COLO829 (cell line): Measurements from ENCODE around the gene ASXL2.
"Not testable (repeated sequence)": the region's sequence is repeated elsewhere in the genome, so short reads cannot be mapped to it uniquely, and the experiment has no call there.

Experiments
- DNase-seq: peaks from one replicate; pipeline ENCODE4 v3.0.0; 2012; ENCODE audit warnings: low spot score

The ASXL2 gene

DNA sequence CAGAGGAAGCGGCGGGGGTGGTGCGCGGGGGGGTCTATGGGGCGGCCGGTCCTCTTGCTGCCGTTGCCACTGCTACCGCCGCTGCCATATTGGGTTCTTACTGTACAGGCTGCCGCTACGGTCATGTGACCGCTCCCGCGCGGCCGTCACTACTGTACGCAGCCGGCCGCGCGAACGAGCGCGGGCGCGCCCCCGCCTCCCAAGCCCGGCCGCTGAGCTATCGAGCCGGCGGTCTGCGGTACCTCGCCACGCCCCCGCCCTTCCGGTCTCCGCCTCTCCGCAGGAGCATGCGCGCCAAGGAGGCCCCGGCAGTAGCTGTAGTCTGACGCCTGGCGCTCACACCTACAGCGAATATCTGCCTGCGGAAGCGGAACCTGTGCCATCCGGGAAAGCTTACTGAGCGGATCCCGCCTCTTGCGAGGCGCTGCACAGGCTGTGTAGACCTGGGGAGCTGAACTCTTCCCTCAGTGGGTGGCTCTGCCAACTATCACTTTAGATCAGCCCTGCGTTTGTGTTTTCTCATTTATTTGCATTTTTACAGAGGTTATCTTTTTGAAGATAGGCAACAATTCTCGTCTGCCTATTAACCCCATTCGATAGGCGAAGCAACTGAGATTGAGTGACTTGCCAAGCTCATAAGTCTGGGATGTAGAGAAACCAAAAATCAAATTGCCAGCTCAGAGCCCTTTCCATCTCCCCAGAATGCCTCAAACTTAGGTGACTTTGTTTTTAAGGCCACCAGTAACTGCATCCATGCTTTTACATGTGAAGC is at the start of gene ASXL2:
ASXL2 (minus strand) TSS at position 127 of the 772 bp plus-strand sequence. CDS start 265 bp downstream, outside the sequence.
- DNase-seq, result peak; percentile 92

DNA sequence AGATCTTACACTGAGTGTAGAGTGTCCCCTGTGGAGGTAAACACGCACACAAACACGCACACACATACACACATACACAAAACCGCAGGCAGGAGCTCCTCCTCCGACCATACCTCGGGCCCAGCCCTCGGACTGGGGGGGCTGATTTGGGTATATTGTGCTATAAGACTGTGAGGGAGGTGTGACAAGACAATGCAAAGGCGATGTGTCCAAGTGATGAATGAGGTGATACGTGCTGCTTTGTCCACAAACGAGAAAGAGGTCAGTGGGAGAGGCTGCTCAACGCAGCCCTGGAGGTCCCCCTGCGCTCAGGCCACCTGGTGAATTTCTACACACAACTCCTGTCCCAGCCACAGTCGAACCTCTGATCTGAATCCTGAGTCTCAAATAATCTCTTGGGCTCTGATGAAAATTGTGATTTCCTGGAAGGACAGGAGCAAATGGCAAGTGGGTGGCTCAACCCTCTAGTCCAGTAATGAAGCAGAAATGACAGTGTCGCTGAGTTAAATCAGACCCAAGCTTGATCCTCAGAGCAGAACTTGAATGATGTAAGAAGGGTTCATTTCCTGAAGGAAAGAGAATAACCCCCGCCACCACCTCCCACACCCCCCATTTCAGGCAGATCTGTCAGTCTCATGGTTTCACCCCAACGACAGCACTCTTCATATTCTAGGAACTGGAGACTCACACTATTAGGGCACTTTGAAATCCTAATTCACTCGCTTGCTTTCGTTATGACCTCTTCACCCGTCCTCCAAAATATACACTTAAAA is 48.9 kb upstream of the ASXL2 start:
- DNase-seq, result no peak

DNA sequence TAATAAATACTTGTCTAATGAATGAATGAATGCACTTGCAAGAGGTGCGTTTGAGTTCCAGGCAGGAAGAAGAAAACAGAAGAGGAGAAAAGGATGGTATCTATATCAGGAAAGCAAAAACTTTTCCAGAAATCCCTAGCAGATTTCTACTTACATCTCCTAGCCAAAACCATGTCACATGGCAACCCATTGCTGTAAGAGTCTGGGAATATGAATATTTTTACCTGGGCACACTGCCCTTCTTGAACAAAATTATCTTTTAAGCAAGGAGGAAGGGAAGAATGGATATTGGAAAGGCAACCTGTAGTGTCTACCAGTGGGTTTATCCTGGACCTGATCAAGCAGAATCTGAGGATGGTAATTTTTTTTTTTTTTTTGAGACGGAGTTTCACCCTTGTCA is 44.2 kb upstream of the ASXL2 start:
- no peak for DNase-seq

DNA sequence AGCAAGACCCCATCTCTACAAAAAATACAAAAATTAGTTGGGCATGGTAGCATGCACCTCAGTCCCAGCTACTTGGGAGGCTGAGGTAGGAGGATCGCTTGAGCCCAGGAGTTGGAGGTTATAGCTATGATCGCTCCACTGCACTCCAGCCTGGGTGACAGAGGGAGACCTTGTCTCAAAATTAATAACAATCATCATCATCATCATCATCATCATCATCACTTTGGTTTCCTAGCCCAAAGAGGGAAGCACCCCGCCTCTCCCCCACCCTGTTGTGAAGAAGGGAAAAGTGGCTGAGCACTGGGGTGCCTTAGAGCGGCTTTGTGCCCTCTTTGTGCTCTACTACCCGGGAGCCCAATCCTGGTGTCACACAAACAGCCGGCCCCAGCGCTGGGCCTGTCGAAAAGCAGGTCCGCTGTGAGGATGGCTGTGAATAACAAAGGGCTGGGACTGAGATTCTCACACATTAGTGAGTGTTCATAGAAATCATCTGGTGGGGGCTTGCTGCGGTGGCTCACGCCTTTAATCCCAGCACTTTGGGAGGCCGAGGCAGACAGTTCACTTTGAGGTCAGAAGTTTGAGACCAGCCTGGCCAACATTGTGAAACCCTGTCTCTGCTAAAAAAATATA is 42.6 kb upstream of the ASXL2 start:
- DNase-seq, result no peak

DNA sequence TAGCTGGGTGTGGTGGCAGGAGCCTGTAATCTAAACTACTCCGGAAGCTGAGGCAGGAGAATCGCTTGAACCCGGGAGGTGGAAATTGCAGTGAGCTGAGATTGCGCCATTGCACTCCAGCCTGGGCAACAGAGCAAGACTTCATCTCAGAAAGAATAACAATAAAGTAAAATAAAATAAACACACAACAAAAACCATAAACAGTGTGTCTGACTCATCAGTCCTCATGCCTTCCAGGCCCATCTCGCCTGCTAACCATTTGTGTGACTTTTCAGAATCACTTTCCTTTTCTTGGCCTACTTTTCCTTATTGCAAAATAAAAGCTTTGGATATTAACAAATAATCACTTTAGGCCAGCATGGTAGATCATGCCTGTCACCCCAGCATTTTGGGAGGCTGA is 42.0 kb upstream of the ASXL2 start:
- no peak for DNase-seq

DNA sequence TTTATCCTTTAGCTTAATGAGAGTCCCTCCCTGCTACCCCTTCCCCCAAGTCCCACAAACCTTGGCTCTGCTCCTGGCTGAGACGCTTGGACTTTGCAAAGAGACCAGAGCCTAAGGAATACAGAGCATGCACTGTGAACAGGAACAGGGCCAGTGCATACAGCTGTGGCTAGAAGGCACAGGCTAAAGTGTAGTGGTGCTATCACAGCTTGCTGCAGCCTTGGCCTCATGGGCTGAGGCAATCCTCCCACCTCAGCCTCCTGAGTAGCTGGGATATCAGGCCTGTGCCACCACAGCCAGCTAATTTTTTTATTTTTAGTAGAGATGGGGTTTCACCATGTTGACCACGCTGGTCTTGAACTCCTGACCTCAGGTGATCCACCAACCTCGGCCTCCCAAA is 39.5 kb upstream of the ASXL2 start:
- no peak for DNase-seq

DNA sequence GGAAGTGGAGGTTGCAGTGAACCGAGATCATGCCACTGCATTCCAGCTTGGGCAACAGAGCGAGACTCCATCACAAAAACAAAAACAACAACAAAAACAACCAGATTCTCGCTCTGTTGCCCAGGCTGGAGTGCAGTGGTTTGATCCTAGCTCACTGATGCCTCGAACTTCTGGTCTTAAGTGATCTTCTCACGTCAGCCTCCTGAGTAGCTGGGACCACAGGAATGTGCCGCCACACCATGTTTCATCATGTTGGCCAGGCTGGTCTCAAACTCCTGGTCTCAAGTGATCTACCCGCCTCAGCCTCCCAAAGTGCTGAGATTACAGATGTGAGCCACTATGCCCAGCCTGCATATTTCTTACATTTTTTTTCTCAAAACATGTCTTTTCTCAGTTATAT is 39.1 kb upstream of the ASXL2 start:
- not testable (repeated sequence) for DNase-seq

DNA sequence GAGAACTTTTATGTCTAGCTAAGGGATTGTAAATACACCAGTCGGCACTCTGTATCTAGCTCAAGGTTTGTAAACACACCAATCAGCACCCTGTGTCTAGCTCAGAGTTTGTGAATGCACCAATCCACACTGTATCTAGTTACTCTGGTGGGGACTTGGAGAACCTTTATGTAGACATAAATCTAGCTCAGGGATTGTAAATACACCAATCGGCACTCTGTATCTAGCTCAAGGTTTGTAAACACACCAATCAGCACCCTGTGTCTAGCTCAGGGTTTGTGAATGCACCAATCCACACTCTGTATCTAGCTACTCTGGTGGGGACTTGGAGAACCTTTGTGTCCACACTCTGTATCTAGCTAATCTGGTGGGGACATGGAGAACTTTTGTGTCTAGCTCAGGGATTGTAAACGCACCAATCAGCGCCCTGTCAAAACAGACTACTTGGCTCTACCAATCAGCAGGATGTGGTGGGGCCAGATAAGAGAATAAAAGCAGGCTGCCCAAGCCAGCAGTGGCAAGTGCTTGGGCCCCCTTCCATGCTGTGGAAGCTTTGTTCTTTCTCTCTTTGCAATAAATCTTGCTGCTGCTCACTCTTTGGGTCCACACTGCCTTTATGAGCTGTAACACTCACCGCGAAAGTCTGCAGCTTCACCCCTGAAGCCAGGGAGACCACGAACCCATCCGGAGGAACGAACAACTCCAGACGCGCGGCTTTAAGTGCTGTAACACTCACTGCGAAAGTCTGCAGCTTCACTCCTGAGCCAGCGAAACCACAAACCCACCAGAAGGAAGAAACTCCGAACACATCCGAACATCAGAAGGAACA is 37.9 kb upstream of the ASXL2 start:
- DNase-seq, result not testable (repeated sequence)

DNA sequence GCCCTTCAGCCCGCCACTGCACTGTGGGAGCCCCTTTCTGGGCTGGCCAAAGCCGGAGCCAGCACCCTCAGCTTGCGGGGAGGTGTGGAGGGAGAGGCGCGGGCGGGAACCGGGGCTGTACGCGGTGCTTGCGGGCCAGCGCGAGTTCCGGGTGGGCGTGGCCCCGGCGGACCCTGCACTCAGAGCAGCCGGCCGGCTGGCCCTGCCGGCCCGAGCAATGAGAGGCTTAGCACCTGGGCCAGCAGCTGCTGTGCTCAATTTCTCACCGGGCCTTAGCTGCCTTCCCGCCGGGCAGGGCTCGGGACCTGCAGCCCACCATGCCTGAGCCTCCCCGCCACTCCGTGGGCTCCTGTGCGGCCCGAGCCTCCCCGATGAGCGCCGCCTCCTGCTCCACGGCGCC is 37.1 kb upstream of the ASXL2 start:
- DNase-seq, result not testable (repeated sequence)

DNA sequence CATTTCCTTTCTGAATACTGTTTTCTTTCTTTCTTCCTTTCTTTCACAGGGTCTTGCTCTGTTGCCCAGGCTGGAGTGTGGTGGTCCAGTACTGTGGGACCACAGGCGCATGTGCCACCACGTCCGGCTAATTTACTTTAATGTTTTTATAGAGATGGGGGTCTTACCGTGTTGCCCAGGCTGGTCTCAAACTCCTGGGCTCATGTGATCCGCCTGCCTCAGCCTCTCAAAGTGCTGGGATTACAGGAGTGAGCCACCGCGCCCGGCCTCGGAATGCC is 35.3 kb upstream of the ASXL2 start:
- not testable (repeated sequence) for DNase-seq

DNA sequence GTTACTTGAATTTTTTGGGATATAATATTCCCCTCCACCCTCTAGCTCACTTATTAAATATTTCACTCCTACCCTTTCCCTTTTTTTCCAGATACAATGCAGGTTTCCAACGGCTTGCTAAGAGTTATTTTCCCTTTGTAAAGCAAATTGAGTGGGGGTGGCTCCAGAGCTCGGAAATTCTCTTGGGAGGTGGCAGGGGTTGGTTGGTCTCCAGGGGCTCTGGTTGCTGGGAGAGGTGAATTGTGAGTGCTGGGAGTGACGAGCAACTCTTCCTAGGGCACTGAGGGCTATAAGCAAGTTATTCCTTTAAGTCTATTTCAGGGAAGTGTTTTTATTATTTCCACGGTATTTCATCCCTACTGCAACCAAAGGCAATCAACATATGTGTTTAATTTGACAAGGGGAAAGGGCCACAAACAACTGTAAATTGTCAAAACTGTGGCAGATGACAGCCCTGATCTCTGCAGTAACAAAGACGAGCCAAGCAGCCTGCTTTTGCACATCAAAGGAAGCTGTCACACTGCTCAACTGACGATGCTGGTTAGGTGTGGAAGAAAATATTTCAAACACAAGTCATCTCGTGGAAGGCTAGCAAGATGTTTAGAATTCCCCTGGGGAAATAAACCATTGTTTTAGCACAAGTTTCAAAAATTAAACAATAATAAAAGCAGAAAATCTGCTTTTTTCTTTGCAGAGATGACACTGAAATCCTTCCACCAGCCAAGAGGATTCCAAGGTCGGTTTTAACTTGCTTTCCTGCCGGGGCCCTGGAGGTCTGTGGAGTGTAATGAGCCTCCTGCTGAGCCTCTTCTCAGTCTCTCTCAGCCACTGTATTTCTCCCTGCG is 34.8 kb upstream of the ASXL2 start:
- no peak for DNase-seq

DNA sequence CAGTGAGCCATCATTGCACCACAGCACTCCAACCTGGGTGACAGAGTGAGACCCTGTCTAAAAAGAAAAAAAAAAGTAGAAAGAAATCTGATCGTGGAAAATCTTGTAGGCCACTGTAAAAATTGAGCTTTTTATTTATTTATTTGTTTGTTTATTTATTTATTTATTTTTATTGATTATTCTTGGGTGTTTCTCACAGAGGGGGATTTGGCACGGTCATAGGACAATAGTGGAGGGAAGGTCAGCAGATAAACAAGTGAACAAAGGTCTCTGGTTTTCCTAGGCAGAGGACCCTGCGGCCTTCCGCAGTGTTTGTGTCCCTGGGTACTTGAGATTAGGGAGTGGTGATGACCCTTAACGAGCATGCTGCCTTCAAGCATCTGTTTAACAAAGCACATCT is 31.3 kb upstream of the ASXL2 start:
- not testable (repeated sequence) for DNase-seq

DNA sequence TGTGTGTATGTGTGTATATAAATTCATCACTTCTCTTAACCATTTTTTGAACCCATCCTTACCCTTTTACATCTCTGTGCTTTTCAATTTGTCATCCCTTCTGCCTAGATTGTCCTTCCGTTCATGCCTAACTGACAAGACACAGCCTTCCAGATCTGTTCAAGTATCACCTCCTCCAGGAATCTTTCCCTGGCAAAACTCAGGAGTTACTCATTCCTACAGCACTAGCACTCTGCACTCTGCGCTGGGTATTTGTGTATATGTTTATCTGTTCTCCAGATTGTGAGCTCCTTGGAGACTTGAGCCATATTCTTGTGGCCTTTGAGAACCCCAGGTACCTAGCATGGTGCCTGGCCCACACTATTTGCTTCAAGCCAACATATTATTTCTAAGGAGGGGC is 26.8 kb upstream of the ASXL2 start:
- DNase-seq, result no peak

DNA sequence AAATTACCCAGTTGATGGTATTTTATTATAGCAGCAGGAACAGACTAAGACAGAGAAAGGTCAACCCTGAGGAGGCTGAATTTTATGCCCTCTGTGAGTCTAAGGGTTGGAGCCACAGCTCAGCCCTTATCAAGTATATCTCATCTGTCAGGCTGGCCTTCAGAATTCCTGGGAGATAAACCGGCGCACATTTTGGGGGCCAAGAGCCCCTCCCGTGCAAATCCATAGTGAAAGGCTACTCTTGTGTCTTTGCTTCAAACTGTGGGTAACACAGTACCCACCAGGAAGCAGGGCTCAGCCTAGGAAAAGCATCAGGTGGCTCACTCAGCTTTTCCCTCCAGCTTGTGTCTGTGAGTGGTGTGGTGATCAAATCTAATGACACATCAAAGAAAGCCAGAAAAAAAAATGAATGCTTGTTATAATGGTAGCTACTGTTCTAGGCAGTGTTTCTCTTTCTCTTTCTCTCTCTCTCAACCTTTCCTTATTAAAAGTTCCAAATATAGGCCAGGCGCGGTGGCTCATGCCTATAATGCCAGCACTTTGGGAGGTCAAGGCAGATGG is 25.0 kb upstream of the ASXL2 start:
- DNase-seq, result peak; percentile 86

DNA sequence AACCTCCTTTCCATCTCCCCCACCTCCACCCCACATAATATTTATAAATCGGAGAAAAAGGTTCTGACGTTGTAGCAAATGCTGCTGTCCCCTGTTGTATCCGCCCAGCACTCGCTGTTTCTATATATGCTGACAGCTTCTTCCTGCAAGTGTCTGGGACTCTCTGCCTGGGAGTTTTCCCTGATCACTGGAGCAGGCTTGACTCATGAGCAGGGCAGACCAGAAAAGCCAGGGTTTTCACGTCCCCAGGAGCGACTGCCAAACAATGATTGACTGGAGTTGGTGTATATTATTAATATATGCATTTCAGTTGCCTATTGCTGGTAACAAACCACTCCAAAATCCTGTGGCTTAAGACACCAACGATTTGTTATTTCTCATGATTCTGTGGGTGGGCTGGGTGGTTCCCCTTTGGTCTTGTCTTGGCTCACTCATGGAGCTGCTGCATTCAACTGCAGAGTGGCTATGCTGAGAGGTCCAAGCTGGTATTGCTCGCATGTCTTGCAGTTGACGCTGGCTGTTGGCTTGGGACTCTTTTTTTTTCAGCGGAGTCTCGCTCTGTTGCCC is 21.2 kb upstream of the ASXL2 start:
- no peak for DNase-seq

DNA sequence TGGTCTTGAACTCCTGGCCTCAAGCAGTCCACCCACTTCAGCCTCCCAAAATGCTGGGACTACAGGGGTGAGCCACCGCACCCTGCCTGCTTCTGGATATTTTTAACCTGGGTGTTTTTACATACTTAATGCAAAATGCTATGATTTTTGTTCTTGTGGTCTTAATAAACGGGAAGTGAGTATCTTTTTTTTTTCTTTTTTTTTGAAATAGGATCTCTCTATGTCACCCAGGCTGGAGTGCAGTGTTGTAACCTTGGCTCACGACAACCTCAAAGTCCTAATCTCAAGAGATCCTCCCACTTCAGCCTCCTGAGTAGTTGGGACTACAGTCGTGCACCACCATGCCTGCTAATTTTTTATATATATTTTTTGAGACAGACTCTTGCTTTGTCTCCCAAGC is 19.2 kb upstream of the ASXL2 start:
- DNase-seq, result no peak

DNA sequence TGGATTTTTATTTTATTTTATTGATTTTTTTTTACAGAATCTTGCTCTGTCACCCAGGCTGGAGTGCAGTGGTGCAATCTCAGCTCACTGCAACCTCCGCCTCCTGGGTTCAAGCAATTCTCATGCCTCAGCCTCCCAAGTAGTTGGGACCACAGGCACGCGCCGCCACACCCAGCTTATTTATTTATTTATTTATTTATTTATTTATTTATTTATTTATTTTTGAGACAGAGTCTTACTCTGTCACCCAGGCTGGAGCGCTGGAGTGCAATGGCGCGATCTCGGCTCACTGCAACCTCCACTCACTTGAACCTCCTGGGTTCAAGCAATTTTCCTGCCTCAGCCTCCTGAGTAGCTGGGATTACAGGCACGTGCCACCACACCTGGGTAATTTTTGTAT is 18.0 kb upstream of the ASXL2 start:
- DNase-seq, result not testable (repeated sequence)

DNA sequence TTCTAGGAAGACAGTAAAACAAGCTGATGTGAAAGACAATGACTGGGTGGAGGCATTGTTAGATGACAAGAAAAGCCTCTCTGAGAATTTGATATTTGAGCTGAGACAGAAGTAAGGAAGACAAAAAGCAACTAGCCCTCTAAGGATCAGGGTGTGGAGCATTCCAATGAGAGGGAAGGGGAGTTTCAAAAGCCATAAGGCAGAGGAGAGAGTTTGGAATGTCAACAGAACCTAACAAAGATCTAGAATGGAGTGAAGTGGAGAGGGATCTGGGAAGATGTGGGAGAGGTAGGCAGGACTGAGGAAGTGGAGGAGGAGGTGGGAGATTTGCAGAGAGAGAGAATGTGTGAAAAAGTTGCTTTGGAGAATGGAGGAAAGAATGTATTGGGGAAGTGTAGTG is 17.3 kb upstream of the ASXL2 start:
- DNase-seq, result no peak

DNA sequence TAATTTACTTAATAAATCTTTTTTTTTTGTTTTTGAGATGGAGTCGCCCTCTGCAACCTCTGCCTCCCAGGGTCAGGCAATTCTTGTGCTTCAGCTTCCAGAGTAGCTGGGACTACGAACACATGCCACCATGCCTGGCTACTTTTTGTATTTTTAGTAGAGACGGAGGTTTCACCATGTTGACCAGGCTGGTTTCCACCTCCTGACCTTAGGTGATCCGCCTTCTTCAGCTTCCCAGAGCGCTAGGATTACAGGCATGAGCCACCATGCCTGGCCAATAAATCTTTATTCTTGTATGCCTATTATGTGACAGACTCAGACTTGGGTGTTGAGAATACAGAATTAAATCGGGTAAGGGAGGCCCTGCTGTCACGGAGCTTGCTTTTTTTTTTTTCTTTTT is 16.7 kb upstream of the ASXL2 start:
- no peak for DNase-seq

DNA sequence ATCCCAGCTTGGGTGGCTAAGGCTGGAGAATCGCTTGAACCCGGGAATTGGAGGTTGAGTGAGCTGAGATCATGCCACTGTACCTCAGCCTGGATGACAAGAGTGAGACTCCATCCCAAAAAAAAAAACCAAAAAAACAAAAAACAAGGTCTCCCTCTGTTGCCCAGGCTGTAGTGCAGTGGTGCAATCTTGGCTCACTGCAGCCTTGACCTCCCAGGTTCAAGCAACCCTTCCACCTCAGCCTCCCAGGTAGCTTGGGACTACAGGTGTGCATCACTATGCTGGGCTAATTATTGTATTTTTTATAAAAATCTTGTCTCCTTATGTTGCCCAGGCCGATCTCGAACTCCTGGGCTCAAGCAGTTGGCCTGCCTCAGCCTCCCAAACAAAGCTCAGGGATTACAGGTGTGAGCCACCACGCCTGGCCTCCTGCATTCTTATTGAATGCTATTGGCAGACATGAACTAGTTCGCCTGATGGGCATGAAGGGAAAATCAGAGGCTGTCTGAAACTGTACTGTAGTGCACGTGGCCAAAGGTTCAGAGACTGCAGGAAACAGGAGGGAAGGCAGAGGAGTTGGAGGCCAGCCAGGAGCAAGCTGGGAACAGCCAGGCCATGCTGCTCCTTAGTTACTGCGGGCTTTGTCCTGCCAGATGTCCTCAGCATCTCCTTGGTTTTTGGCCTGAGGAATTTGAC is 16.0 kb upstream of the ASXL2 start:
- DNase-seq, result no peak
